T-helper 9 cell (primary cell): ENCODE data around the gene ZNF496.
A peak's percentile ranks its signal among the peaks of the same experiment; 100 is the strongest.
"Not testable (repeated sequence)": the region's sequence is repeated elsewhere in the genome, so short reads cannot be mapped to it uniquely, and the experiment has no call there.

Experiments
- DNase-seq: peaks from one replicate; pipeline ENCODE4 v3.0.0-alpha.2; 2020

The ZNF496 gene

GRCh38 chr1:247358920-247359319 lies 27.3 kb upstream of the ZNF496 start:
- DNase-seq: no peak

GRCh38 chr1:247357781-247358211 lies 26.1 kb upstream of the ZNF496 start:
- DNase-seq: no peak

GRCh38 chr1:247357052-247357780 lies 25.5 kb upstream of the ZNF496 start:
- no peak for DNase-seq

DNA sequence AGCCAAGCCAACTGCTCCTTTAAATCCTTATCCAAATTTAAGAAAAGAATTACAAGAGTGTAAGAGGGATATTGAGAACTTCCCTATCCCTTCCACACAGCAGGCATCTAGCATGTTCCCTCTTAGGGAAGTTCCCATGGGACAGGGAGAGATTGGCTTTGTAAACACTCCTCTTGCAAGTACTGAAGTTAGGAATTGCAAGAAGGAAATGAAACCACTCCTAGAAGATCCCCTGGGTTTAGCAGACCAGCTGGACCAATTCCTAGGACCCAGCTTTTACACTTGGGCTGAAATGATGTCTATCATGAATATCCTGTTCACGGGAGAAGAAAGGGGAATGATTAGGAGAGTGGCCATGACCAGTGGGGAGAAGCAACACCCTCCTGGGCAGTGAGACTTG lies 23.5 kb upstream of the ZNF496 start:
- DNase-seq: not testable (repeated sequence)

- no peak for DNase-seq
Measured at GRCh38 chr1:247352175-247352574, 20.5 kb upstream of the ZNF496 start.

GRCh38 chr1:247350587-247350986 lies 18.9 kb upstream of the ZNF496 start:
- DNase-seq: no peak

- no peak for DNase-seq
Measured at GRCh38 chr1:247347477-247348222, 16.0 kb upstream of the ZNF496 start.

- DNase-seq: no peak
Measured at GRCh38 chr1:247345881-247346280, 14.2 kb upstream of the ZNF496 start.

- DNase-seq: no peak
Measured at GRCh38 chr1:247343801-247344200, 12.1 kb upstream of the ZNF496 start.

GRCh38 chr1:247338723-247339275 lies 7.1 kb upstream of the ZNF496 start:
- DNase-seq: no peak

DNA sequence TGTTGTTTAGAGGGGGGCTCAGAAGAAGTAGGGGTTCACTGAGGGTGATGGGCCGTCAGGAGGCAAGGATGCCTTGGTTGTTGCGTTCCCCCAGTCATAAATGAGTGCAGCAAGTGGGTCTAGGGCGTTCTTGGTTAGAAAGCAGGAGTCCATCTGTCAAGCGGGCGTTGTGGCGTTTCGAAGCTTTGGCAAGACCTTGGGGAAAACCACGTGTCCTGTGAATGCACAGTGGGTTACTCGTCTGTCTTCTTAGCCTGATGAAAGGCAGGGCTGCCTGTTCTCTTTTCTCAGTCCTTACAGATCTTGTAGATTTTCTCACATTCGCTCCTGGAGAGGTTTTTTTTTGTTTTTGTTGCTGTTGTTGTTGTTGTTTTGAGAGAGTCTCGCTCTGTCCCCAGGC lies 6.3 kb upstream of the ZNF496 start:
- DNase-seq: no peak

DNA sequence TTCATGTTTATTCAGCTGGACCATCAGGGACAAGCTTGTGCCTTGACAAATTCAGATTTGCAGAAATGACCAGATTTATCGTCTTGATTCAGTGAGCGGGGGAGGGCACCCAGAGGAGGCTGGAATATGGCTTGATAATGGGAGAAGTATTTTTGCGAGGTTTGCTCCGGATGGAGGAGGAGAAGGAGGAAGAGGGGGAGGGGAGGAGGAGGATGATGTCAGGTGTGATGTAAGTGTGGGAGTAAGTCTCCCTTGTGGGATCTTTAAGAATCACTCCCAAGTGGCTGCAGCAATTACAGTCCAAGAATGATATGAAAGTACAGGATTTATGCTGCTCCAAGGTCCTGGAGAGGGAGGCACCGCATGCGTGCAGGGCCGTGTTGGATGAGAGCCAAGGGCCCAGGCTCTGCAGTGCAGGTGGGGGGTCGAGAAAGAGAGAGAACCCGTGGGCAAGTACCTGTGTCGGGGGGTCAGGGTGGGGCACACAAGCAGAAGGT lies 5.6 kb upstream of the ZNF496 start:
- no peak for DNase-seq

- DNase-seq: no peak
Measured at GRCh38 chr1:247336390-247336789, 4.7 kb upstream of the ZNF496 start.

- no peak for DNase-seq
Measured at GRCh38 chr1:247335882-247336281, 4.2 kb upstream of the ZNF496 start.

GRCh38 chr1:247334378-247335133 lies 2.9 kb upstream of the ZNF496 start:
- no peak for DNase-seq

DNA sequence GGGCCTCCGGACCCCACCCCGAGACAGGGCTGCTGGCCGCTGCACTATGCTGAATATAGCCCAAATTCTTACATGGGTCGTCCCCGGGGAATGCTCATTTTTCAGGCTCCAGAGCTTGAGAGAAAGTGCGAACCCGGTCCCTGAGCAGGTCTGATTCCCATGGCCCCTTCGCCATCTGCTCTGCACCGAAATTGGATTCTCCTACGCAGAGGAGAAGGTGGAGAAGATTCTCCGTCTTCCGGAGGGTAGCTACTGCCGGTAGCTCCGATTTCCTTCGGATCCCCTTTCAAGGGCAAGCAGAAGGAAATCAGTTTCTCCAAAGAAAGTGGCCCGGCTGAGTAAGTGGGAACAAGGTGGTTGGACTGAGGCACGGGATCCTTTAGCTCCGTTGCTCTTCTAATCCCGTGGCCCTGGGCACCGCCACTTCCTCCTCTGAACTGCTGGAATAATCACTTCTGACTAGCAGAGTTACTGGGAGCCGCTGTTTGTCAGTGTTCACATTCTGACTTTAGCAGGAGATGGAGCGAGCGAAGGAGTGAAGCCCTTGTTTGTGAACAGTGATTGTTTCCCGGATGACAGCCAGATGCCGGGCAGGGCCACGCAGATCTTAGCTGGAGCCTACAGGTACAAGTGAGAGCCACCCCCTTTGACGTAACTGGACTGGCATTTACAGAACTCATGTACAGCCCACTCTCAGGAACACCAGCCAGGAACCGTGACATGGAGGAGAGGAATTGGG lies 1.1 kb upstream of the ZNF496 start:
- no peak for DNase-seq

- peak; percentile 23 for DNase-seq
Measured at GRCh38 chr1:247332215-247332622, 552 bp upstream of the ZNF496 start.

- DNase-seq: peak; percentile 42
Measured at GRCh38 chr1:247331172-247331524, 519 bp downstream of the ZNF496 start.

- no peak for DNase-seq
Measured at GRCh38 chr1:247330548-247331171, 1.0 kb downstream of the ZNF496 start.

GRCh38 chr1:247329097-247329617 lies 2.5 kb downstream of the ZNF496 start:
- DNase-seq: no peak

DNA sequence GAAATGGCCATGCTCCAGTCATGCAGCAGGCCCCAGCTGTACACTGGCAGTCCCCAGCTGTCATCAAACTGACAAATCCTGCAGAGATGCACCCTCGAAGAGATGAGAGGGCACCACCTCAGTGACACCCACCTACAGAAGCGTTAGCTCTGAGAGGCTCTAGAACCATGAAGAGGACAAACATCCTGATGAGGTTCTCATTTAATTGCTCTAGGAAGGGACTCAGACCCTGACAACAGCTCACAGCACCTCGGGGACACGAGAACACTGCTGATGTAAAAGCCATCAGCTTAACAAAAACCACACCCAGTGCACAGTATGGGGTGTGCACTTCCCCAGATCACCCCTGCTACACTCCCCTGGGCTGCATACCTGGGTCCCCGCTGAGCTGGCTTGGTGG lies 3.4 kb downstream of the ZNF496 start:
- no peak for DNase-seq
